Measurements from ENCODE around the gene ZNF610.
"Not testable (repeated sequence)": the region's sequence is repeated elsewhere in the genome, so short reads cannot be mapped to it uniquely, and the experiment has no call there.

The ZNF610 gene

GRCh38 chr19:52307275-52307674 lies 28.8 kb upstream of the ZNF610 start:
- H3K4me3 ChIP-seq (ENCODE audit: low read depth, low read length), result no peak overlapping the region
- peak; percentile 36 for DNase-seq (ENCODE audit: low read depth)
- no peak for TF ChIP-seq CTCF (conservative IDR thresholded peaks at IDR 0.05; ENCODE audit: low read depth, low read length)

- no peak for DNase-seq (ENCODE audit: low read depth)
- TF ChIP-seq CTCF (conservative IDR thresholded peaks at IDR 0.05; ENCODE audit: low read depth, low read length), result no peak
- no peak overlapping the region for H3K4me3 ChIP-seq (ENCODE audit: low read depth, low read length)
These were observed 13.6 kb upstream of the ZNF610 start for GRCh38 chr19:52322429-52322828.

GRCh38 chr19:52331757-52332156 lies 4.3 kb upstream of the ZNF610 start:
- DNase-seq (ENCODE audit: low read depth), result peak; percentile 23
- H3K4me3 ChIP-seq (ENCODE audit: low read depth, low read length), result no peak overlapping the region
- TF ChIP-seq CTCF (conservative IDR thresholded peaks at IDR 0.05; ENCODE audit: low read depth, low read length), result no peak

GRCh38 chr19:52335768-52336116 lies 301 bp upstream of the ZNF610 start:
- H3K4me3 ChIP-seq (ENCODE audit: low read depth, low read length), result peak overlapping the region; percentile 88
- TF ChIP-seq CTCF (conservative IDR thresholded peaks at IDR 0.05; ENCODE audit: low read depth, low read length), result no peak
- no peak for DNase-seq (ENCODE audit: low read depth)

GRCh38 chr19:52336791-52337381 lies 843 bp downstream of the ZNF610 start:
- TF ChIP-seq CTCF (conservative IDR thresholded peaks at IDR 0.05; ENCODE audit: low read depth, low read length), result no peak

GRCh38 chr19:52339022-52339421 lies 3.0 kb downstream of the ZNF610 start:
- DNase-seq (ENCODE audit: low read depth); H3K4me3 ChIP-seq (ENCODE audit: low read depth, low read length): not testable (repeated sequence)

More at GRCh38 chr19:52336791-52337381, 843 bp downstream of the ZNF610 start:
- DNase-seq (ENCODE audit: low read depth), result peak; percentile 25
- peak overlapping the region; percentile 88 for H3K4me3 ChIP-seq (ENCODE audit: low read depth, low read length)

GRCh38 chr19:52343548-52343947 lies 7.5 kb downstream of the ZNF610 start:
- peak; percentile 58 for TF ChIP-seq CTCF (conservative IDR thresholded peaks at IDR 0.05; ENCODE audit: low read depth, low read length)
- no peak overlapping the region for H3K4me3 ChIP-seq (ENCODE audit: low read depth, low read length)
- DNase-seq (ENCODE audit: low read depth), result peak; percentile 57
